Esophagus muscularis mucosa (tissue), 4 donors: Measurements from ENCODE around the gene MKRN2.

Source experiments
- CTCF ChIP-seq, 3 experiments: fragments of 200-600 bp in 2 of 3; fragments of 450-650 bp in 1 of 3; sonication (generic) in 2 of 3; IDR thresholded peaks; one replicate each; pipeline ENCODE4 v1.5.1; 2017 to 2019; ENCODE audit warnings: antibody characterized with exemption in 3 of 3, mild to moderate bottlenecking in 2 of 3, moderate library complexity in 1 of 3
- EP300 ChIP-seq: sonication (generic); formaldehyde crosslinking; IDR thresholded peaks from one replicate; pipeline ENCODE4 v1.6.1; 2017; ENCODE audit warnings: antibody characterized with exemption
- POLR2A ChIP-seq: fragments of 450-650 bp; IDR thresholded peaks from one replicate; pipeline ENCODE4 v1.6.1; 2017; ENCODE audit warnings: antibody characterized with exemption, moderate library complexity, mild to moderate bottlenecking, low read depth

- TF ChIP-seq CTCF (IDR thresholded peaks at IDR 0.05) (no peak), POLR2A (no peak), EP300 (no peak)
These were observed 12.0 kb upstream of the MKRN2 start for GRCh38 chr3:12544652-12545472.
